Immature natural killer cell (primary cell): Measurements from ENCODE around the gene CAMK2N1. TPM values are rescaled to one million over a fixed set of nuclear protein-coding genes. Genes with fewer than 3 reads are reported as not detected.
"Not testable (repeated sequence)": the region's sequence is repeated elsewhere in the genome, so short reads cannot be mapped to it uniquely, and the experiment has no call there.

Experiments used
- DNase-seq, 3 donors: peaks; one replicate each; pipeline ENCODE4 v3.0.0; 2022; ENCODE audit warnings: mixed read lengths in 1 of 3
- H3K27ac Mint-ChIP-seq, 6 donors: one replicate each; pipeline ENCODE4 v1.8.0; 2020; ENCODE audit warnings: mixed read lengths in 6 of 6, mild to moderate bottlenecking in 5 of 6, inconsistent platforms in 4 of 6, moderate library complexity in 3 of 6
- H3K27me3 Mint-ChIP-seq, 3 donors: one replicate each; pipeline ENCODE4 v1.8.0; 2020 to 2021; ENCODE audit warnings: low read depth in 3 of 3, mild to moderate bottlenecking in 3 of 3, mixed read lengths in 3 of 3, moderate library complexity in 3 of 3, inconsistent platforms in 1 of 3
- H3K36me3 Mint-ChIP-seq, 3 donors: one replicate each; pipeline ENCODE4 v1.8.0; 2020; ENCODE audit warnings: mixed read lengths in 3 of 3, inconsistent platforms in 2 of 3, mild to moderate bottlenecking in 2 of 3
- H3K4me1 Mint-ChIP-seq, 2 donors: one replicate each; pipeline ENCODE4 v1.8.0; 2020; ENCODE audit warnings: inconsistent platforms in 2 of 2, mild to moderate bottlenecking in 2 of 2, mixed read lengths in 2 of 2, moderate library complexity in 1 of 2
- H3K4me3 Mint-ChIP-seq, 5 donors: one replicate each; pipeline ENCODE4 v1.8.0; 2020; ENCODE audit warnings: mild to moderate bottlenecking in 5 of 5, mixed read lengths in 5 of 5, inconsistent platforms in 3 of 5, moderate library complexity in 3 of 5
- H3K9me3 Mint-ChIP-seq, 6 donors: one replicate each; pipeline ENCODE4 v1.8.0; 2020; ENCODE audit warnings: mild to moderate bottlenecking in 6 of 6, mixed read lengths in 6 of 6, inconsistent platforms in 4 of 6, moderate library complexity in 3 of 6
- polyA plus RNA-seq, 3 donors: library from polyadenylated mRNA; unstranded; fragments of 300-500 nt; fragmentation: Illumina TruSeq; gene quantifications; one replicate each; pipeline ENCODE4 v1.2.3, GENCODE V29; 2021

The CAMK2N1 gene
- polyA plus RNA-seq, result under 1 TPM in 2 of 3 donors, not detected in 1; 0.10 to 0.43 TPM

GRCh38 chr1:20485527-20486456 lies at the start of gene CAMK2N1:
Gene CAMK2N1 (minus strand): TSS chr1:20486210. CDS start chr1:20485379, 831 bp downstream.
- peak within 1 kb of the TSS in 2 of 6 donors; percentile 19 to 34 for H3K27ac Mint-ChIP-seq
- DNase-seq, result peak; percentile 19 to 53 (median 26)
- no peaks in the 10 kb centered on the region for H3K9me3 Mint-ChIP-seq
- peaks cover 10 to 14% (median 14%) of the 10 kb centered on the region in 3 donors for H3K27me3 Mint-ChIP-seq
- no peaks in the 10 kb centered on the region for H3K36me3 Mint-ChIP-seq
- peak within 1 kb of the TSS; percentile 74 to 87 (median 84) for H3K4me3 Mint-ChIP-seq
- peaks cover 0 to 13% of the 10 kb centered on the region in 2 donors for H3K4me1 Mint-ChIP-seq

GRCh38 chr1:20534659-20535417 lies 48.8 kb upstream of the CAMK2N1 start:
- no peak overlapping the region for H3K27ac Mint-ChIP-seq
- no peaks in the 10 kb centered on the region for H3K4me1 Mint-ChIP-seq
- peaks cover 0 to 24% (median 3%) of the 10 kb centered on the region in 3 donors for H3K27me3 Mint-ChIP-seq
- H3K4me3 Mint-ChIP-seq, result no peak overlapping the region
- no peak for DNase-seq
- no peaks in the 10 kb centered on the region for H3K36me3 Mint-ChIP-seq
- H3K9me3 Mint-ChIP-seq, result no peaks in the 10 kb centered on the region

- no peak overlapping the region for H3K27ac Mint-ChIP-seq
- no peaks in the 10 kb centered on the region for H3K4me1 Mint-ChIP-seq
- no peaks in the 10 kb centered on the region for H3K36me3 Mint-ChIP-seq
- no peak overlapping the region for H3K4me3 Mint-ChIP-seq
- no peaks in the 10 kb centered on the region for H3K9me3 Mint-ChIP-seq
- DNase-seq, result no peak
- H3K27me3 Mint-ChIP-seq, result peaks cover 0 to 28% (median 2%) of the 10 kb centered on the region in 3 donors
These were observed 47.6 kb upstream of the CAMK2N1 start for GRCh38 chr1:20533635-20534034.

DNA sequence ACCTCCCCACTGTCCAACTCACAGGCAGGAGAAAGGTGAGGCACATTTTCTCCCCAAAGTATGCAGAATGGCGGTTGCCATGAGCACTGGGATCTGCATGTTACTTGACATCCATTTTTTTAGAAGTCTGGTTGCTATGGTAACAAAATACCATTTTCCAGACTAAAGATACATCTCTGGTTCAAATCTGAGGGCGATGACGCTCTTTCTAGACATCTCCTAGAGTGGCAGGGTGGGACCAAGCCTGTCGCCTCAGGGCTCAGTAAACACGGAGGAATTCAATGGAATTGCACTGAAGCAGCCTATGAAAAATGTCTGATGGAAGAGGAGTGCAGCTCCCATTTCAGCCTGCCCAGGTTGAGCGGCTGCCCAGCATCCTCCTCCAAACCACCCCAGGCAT lies 44.9 kb upstream of the CAMK2N1 start:
- H3K4me1 Mint-ChIP-seq, result no peaks in the 10 kb centered on the region
- DNase-seq, result no peak
- H3K9me3 Mint-ChIP-seq, result no peaks in the 10 kb centered on the region
- H3K36me3 Mint-ChIP-seq, result no peaks in the 10 kb centered on the region
- peaks cover 0 to 23% (median 2%) of the 10 kb centered on the region in 3 donors for H3K27me3 Mint-ChIP-seq
- H3K27ac Mint-ChIP-seq, result no peak overlapping the region
- no peak overlapping the region for H3K4me3 Mint-ChIP-seq

GRCh38 chr1:20530306-20530705 lies 44.3 kb upstream of the CAMK2N1 start:
- H3K4me1 Mint-ChIP-seq, result no peaks in the 10 kb centered on the region
- DNase-seq, result no peak
- H3K4me3 Mint-ChIP-seq, result no peak overlapping the region
- H3K9me3 Mint-ChIP-seq, result no peaks in the 10 kb centered on the region
- no peaks in the 10 kb centered on the region for H3K36me3 Mint-ChIP-seq
- H3K27ac Mint-ChIP-seq, result no peak overlapping the region
- H3K27me3 Mint-ChIP-seq, result peaks cover 0 to 20% (median 2%) of the 10 kb centered on the region in 3 donors

- H3K27ac Mint-ChIP-seq, result no peak overlapping the region
- H3K36me3 Mint-ChIP-seq, result no peaks in the 10 kb centered on the region
- H3K9me3 Mint-ChIP-seq, result no peaks in the 10 kb centered on the region
- H3K4me1 Mint-ChIP-seq, result no peaks in the 10 kb centered on the region
- H3K27me3 Mint-ChIP-seq, result peaks cover 0 to 19% (median 2%) of the 10 kb centered on the region in 3 donors
- DNase-seq, result no peak
- no peak overlapping the region for H3K4me3 Mint-ChIP-seq
These were observed 42.2 kb upstream of the CAMK2N1 start for GRCh38 chr1:20528221-20528620.

GRCh38 chr1:20526267-20526666 lies 40.3 kb upstream of the CAMK2N1 start:
- Mint-ChIP-seq H3K27me3 (peaks cover 0 to 16% (median 0%) of the 10 kb centered on the region in 3 donors), H3K4me1 (no peaks in the 10 kb centered on the region)

GRCh38 chr1:20521960-20522861 lies 36.2 kb upstream of the CAMK2N1 start:
- peak; percentile 42 to 50 (median 44) for DNase-seq
- Mint-ChIP-seq H3K27ac (no peak overlapping the region), H3K27me3 (peaks cover 0 to 14% (median 4%) of the 10 kb centered on the region in 3 donors), H3K4me1 (no peaks in the 10 kb centered on the region), H3K36me3 (no peaks in the 10 kb centered on the region), H3K9me3 (no peaks in the 10 kb centered on the region), H3K4me3 (no peak overlapping the region)

More at GRCh38 chr1:20526267-20526666, 40.3 kb upstream of the CAMK2N1 start:
- no peaks in the 10 kb centered on the region for H3K9me3 Mint-ChIP-seq
- no peak overlapping the region for H3K4me3 Mint-ChIP-seq
- H3K27ac Mint-ChIP-seq, result no peak overlapping the region
- DNase-seq, result no peak
- H3K36me3 Mint-ChIP-seq, result no peaks in the 10 kb centered on the region

- not testable (repeated sequence) for H3K36me3 Mint-ChIP-seq, H3K4me1 Mint-ChIP-seq, H3K9me3 Mint-ChIP-seq, H3K27ac Mint-ChIP-seq, H3K4me3 Mint-ChIP-seq, DNase-seq
- H3K27me3 Mint-ChIP-seq, result peaks cover 0 to 17% (median 7%) of the 10 kb centered on the region in 3 donors
These were observed 33.7 kb upstream of the CAMK2N1 start for GRCh38 chr1:20519609-20520262.

DNA sequence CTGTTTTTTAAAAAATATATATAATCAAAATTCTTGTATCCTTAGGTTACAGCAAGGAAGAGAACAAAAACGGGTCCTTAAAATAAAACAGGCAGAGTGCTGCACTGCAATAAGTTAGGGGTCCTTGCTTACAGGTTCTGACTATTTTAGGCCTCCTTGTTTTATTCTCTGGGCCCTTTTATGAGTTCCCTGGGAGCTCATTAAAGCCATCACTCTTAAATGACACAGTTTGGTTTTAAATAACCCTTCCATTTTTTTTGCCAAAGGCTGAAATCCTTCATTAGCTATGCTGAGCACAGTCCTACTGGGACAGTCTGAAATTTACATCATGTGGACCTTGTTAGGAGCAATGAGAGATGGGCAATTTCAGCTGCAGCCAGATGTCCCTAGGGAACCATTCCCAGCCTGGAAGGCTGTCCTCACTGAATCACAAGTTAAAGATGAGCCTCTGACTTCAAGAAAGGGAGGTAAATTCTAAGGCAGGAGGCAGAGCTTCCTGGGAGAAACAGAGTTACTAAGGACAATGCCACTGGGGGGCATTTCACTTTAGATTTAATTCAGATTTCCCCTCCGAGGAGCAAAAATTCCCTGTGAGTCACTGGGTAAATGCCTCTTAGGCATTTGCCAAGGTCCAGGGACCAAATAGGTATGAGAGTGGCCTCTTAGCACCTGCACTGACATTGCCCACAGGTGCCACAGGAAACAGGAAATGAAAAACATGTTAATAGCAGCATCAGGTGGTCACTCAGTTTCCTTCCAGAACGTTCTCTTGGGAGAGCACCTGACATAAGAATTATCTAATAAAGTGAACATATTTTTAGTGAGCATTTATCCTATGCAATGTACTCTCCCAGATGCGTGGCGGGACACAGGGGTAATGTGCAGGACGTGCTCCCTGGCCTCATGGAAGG lies 25.8 kb upstream of the CAMK2N1 start:
- Mint-ChIP-seq H3K4me1 (peaks cover 14 to 16% of the 10 kb centered on the region in 2 donors), H3K36me3 (no peaks in the 10 kb centered on the region), H3K4me3 (no peak overlapping the region), H3K9me3 (no peaks in the 10 kb centered on the region), H3K27me3 (peaks cover 3 to 11% (median 6%) of the 10 kb centered on the region in 3 donors), H3K27ac (no peak overlapping the region)
- no peak for DNase-seq

DNA sequence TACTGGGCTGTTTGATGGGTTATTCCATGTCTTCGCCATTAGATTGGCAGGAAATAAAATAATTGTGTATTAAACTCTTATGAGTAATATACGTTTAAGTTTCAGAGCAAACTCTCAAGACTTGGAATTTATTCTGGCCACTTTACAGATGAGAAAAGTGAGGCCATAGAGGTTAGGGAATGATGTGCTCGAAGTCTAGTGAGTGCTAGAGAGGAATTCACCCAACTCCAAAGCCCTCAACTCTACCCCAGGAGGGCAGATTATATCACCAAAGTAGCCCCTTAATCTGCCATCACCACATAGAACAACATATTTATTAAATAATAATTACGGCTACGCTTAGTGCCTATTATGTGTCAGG lies 22.4 kb upstream of the CAMK2N1 start:
- H3K9me3 Mint-ChIP-seq, result no peaks in the 10 kb centered on the region
- peak overlapping the region; percentile 80 to 95 (median 93) for H3K27ac Mint-ChIP-seq
- peak overlapping the region; percentile 82 to 92 (median 90) for H3K4me3 Mint-ChIP-seq
- H3K36me3 Mint-ChIP-seq, result peaks cover 0 to 3% (median 0%) of the 10 kb centered on the region in 3 donors
- DNase-seq, result no peak
- H3K4me1 Mint-ChIP-seq, result peaks cover 31 to 32% of the 10 kb centered on the region in 2 donors
- peaks cover 2 to 6% (median 3%) of the 10 kb centered on the region in 3 donors for H3K27me3 Mint-ChIP-seq
